Esophagus squamous epithelium (tissue), 5 donors: ENCODE data around the gene EXOC3L1. TPM values are rescaled to one million over a fixed set of nuclear protein-coding genes. Genes with fewer than 3 reads are reported as not detected.

Source experiments
- DNase-seq: peaks from one replicate; lab custom pipeline; 2025; lab: John Stamatoyannopoulos, UW
- H3K27ac ChIP-seq, 4 donors: fragments of 200-600 bp; sonication (generic); one replicate each; pipeline ENCODE4 v1.5.1; 2016 to 2019; ENCODE audit warnings: mild to moderate bottlenecking in 1 of 4
- H3K27me3 ChIP-seq, 4 donors: fragments of 200-600 bp; sonication (generic); 1 replicate in 3 of 4; 2 replicates in 1 of 4; pipeline versions ENCODE4 v1.5.1 to v1.6.0; 2017 to 2021; ENCODE audit warnings: antibody characterized with exemption in 1 of 4
- H3K36me3 ChIP-seq, 3 donors: fragments of 200-600 bp; sonication (generic); one replicate each; pipeline ENCODE4 v1.5.1; 2016 to 2019
- H3K4me1 ChIP-seq, 3 donors: fragments of 200-600 bp; sonication (generic); one replicate each; pipeline ENCODE4 v1.5.1; 2017 to 2019
- H3K4me3 ChIP-seq, 4 donors: fragments of 200-600 bp; sonication (generic); 1 replicate in 3 of 4; 2 replicates in 1 of 4; pipeline ENCODE4 v1.5.1; 2016 to 2019; ENCODE audit warnings: mild to moderate bottlenecking in 2 of 4, moderate library complexity in 1 of 4
- H3K9me3 ChIP-seq, 3 donors: fragments of 200-600 bp; sonication (generic); one replicate each; pipeline ENCODE4 v1.5.1; 2016 to 2019
- CTCF ChIP-seq, 6 experiments: fragments of 450-650 bp in 4 of 6; fragments of 200-600 bp in 2 of 6; sonication (generic) in 2 of 6; IDR thresholded peaks; one replicate each; pipeline ENCODE4 v1.5.1; 2016 to 2019; ENCODE audit warnings: antibody characterized with exemption in 6 of 6, mild to moderate bottlenecking in 4 of 6, moderate library complexity in 4 of 6
- POLR2A ChIP-seq, 4 donors: fragments of 450-650 bp; IDR thresholded peaks; one replicate each; pipeline ENCODE4 v1.6.1; 2017; ENCODE audit warnings: antibody characterized with exemption in 4 of 4, mild to moderate bottlenecking in 4 of 4, moderate library complexity in 3 of 4
- WGBS, 2 donors: methylation state at CpG; one replicate each; pipeline ENCODE4 v1.1.5; 2018; 5-methylcytosine and 5-hydroxymethylcytosine counted together
- intact Hi-C: fragments of 100-400 bp; cut with DNase I; formaldehyde crosslinking; loops from one replicate; pipeline ENCODE4 v1.15.0; 2022
- total RNA-seq, 4 donors: library from RNA; depleted of rRNA; stranded (reverse); fragments of >200 nt; gene quantifications; one replicate each; pipeline ENCODE4 v1.1.0, GENCODE V29; 2016
- donor health status: DM: yes; HTN: yes; CAD: no.

EXOC3L1 gene
- total RNA-seq = 1 to 10 TPM; 1.1 to 2.3 (median 1.4) TPM

GRCh38 chr16:67190041-67190440 is at the start of gene EXOC3L1:
Gene EXOC3L1 (minus strand): TSS chr16:67190136. CDS start chr16:67189676, 460 bp downstream.
- H3K27ac ChIP-seq = no peak within 1 kb of the TSS
- no peak for DNase-seq
- H3K27me3 ChIP-seq = no peaks in the 10 kb centered on the region
- no peak for TF ChIP-seq CTCF (IDR thresholded peaks at IDR 0.05)
- no peak for TF ChIP-seq POLR2A (IDR thresholded peaks at IDR 0.05)
- H3K36me3 ChIP-seq = peaks cover 6 to 21% (median 11%) of the 10 kb centered on the region in 3 donors
- H3K4me3 ChIP-seq = peak within 1 kb of the TSS in 1 of 4 donors; percentile 4
- 57 to 70% methylated on average over 3 to 6 of the region's 6 CpGs for WGBS, 2 donors
- intact Hi-C loops = no loop called here
- H3K9me3 ChIP-seq = no peaks in the 10 kb centered on the region
- peaks cover 24 to 48% (median 30%) of the 10 kb centered on the region in 3 donors for H3K4me1 ChIP-seq

- H3K27ac ChIP-seq = no peak overlapping the region
Measured at GRCh38 chr16:67238806-67239470, 49.0 kb upstream of the EXOC3L1 start.

GRCh38 chr16:67238278-67238575 is 48.3 kb upstream of the EXOC3L1 start:
- peaks cover 0 to 30% (median 17%) of the 10 kb centered on the region in 3 donors for H3K4me1 ChIP-seq
- WGBS, 2 donors = 100% methylated on average over 1 of the region's 3 CpGs; no CpG with 5 or more reads in 1 of the 2 donors
- H3K36me3 ChIP-seq = peaks cover 15 to 65% (median 29%) of the 10 kb centered on the region in 3 donors
- H3K27ac ChIP-seq = no peak overlapping the region
- no peak for DNase-seq
- TF ChIP-seq POLR2A (IDR thresholded peaks at IDR 0.05) = no peak
- TF ChIP-seq CTCF (IDR thresholded peaks at IDR 0.05) = no peak
- intact Hi-C loops = no loop called here
- no peaks in the 10 kb centered on the region for H3K27me3 ChIP-seq
- no peaks in the 10 kb centered on the region for H3K9me3 ChIP-seq
- no peak overlapping the region for H3K4me3 ChIP-seq

More at GRCh38 chr16:67238806-67239470, 49.0 kb upstream of the EXOC3L1 start:
- peaks cover 15 to 58% (median 28%) of the 10 kb centered on the region in 3 donors for H3K36me3 ChIP-seq
- no peaks in the 10 kb centered on the region for H3K9me3 ChIP-seq
- H3K4me3 ChIP-seq = no peak overlapping the region
- TF ChIP-seq CTCF (IDR thresholded peaks at IDR 0.05) (no peak), POLR2A (IDR thresholded peaks at IDR 0.05) (no peak)
- intact Hi-C loops = no loop called here
- DNase-seq = no peak
- H3K4me1 ChIP-seq = peaks cover 0 to 38% (median 22%) of the 10 kb centered on the region in 3 donors
- H3K27me3 ChIP-seq = no peaks in the 10 kb centered on the region
- 96 to 97% methylated on average over 5 to 6 of the region's 9 CpGs for WGBS, 2 donors

GRCh38 chr16:67237396-67238277 is 47.7 kb upstream of the EXOC3L1 start:
- no peaks in the 10 kb centered on the region for H3K9me3 ChIP-seq
- H3K27me3 ChIP-seq = no peaks in the 10 kb centered on the region
- DNase-seq = no peak
- H3K36me3 ChIP-seq = peaks cover 15 to 71% (median 29%) of the 10 kb centered on the region in 3 donors
- no peak for TF ChIP-seq CTCF (IDR thresholded peaks at IDR 0.05)
- no peak for TF ChIP-seq POLR2A (IDR thresholded peaks at IDR 0.05)
- H3K4me3 ChIP-seq = no peak overlapping the region
- 74 to 81% methylated on average over 9 to 11 of the region's 16 CpGs for WGBS, 2 donors
- H3K4me1 ChIP-seq = peaks cover 0 to 26% (median 17%) of the 10 kb centered on the region in 3 donors
- H3K27ac ChIP-seq = no peak overlapping the region
- intact Hi-C loops = no loop called here
